ENCODE results near the gene MSN. TPM values are rescaled to one million over a fixed set of nuclear protein-coding genes. Genes with fewer than 3 reads are reported as not detected.
"Not testable (repeated sequence)": the region's sequence is repeated elsewhere in the genome, so short reads cannot be mapped to it uniquely, and the experiment has no call there.

MSN gene
- total and polyA plus RNA-seq, 9 donors: 96.6 to 168 (median 129) TPM

GRCh38 chrX:65637335-65637734 lies 30.1 kb upstream of the MSN start:
- DNase-seq: no peak
- Histone ChIP-seq H3K36me3 (ENCODE audit: control insufficient read depth, insufficient read depth, low read length) (no peaks in the 10 kb centered on the region), H3K27me3 (ENCODE audit: control insufficient read depth, insufficient read depth, low read length) (no peaks in the 10 kb centered on the region), H3K27ac (ENCODE audit: low read length) (no peak overlapping the region), H3K4me1 (ENCODE audit: control insufficient read depth, insufficient read depth, low read length) (peaks cover 6% of the 10 kb centered on the region), H3K9me3 (replicated peaks; ENCODE audit: control insufficient read depth, low read depth, low read length) (no peaks in the 10 kb centered on the region), H3K4me3 (ENCODE audit: low read length) (no peak overlapping the region)
- WGBS (ENCODE audit: insufficient coverage): 80% methylated on average over 1 of the region's 5 CpGs

- DNase-seq: peak; percentile 34
- Histone ChIP-seq H3K9me3 (replicated peaks; ENCODE audit: control insufficient read depth, low read depth, low read length) (no peaks in the 10 kb centered on the region), H3K4me1 (ENCODE audit: control insufficient read depth, insufficient read depth, low read length) (peaks cover 4% of the 10 kb centered on the region), H3K36me3 (ENCODE audit: control insufficient read depth, insufficient read depth, low read length) (no peaks in the 10 kb centered on the region), H3K4me3 (ENCODE audit: low read length) (no peak overlapping the region), H3K27me3 (ENCODE audit: control insufficient read depth, insufficient read depth, low read length) (no peaks in the 10 kb centered on the region), H3K27ac (ENCODE audit: low read length) (no peak overlapping the region)
- WGBS (ENCODE audit: insufficient coverage): 6% methylated on average over 2 of the region's 3 CpGs
These were observed 24.5 kb upstream of the MSN start for GRCh38 chrX:65642914-65643491.

- peaks cover 4% of the 10 kb centered on the region for H3K4me1 ChIP-seq (ENCODE audit: control insufficient read depth, insufficient read depth, low read length)
- H3K27ac ChIP-seq (ENCODE audit: low read length): no peak overlapping the region
- H3K4me3 ChIP-seq (ENCODE audit: low read length): no peak overlapping the region
- H3K27me3 ChIP-seq (ENCODE audit: control insufficient read depth, insufficient read depth, low read length): no peaks in the 10 kb centered on the region
- H3K36me3 ChIP-seq (ENCODE audit: control insufficient read depth, insufficient read depth, low read length): no peaks in the 10 kb centered on the region
- H3K9me3 ChIP-seq (replicated peaks; ENCODE audit: control insufficient read depth, low read depth, low read length): no peaks in the 10 kb centered on the region
- WGBS (ENCODE audit: insufficient coverage): 80% methylated on average over 1 of the region's 1 CpG
- no peak for DNase-seq
These were observed 23.9 kb upstream of the MSN start for GRCh38 chrX:65643531-65644052.

- Histone ChIP-seq H3K36me3 (ENCODE audit: control insufficient read depth, insufficient read depth, low read length) (no peaks in the 10 kb centered on the region), H3K4me3 (ENCODE audit: low read length) (no peak overlapping the region), H3K27me3 (ENCODE audit: control insufficient read depth, insufficient read depth, low read length) (no peaks in the 10 kb centered on the region), H3K27ac (ENCODE audit: low read length) (no peak overlapping the region), H3K9me3 (replicated peaks; ENCODE audit: control insufficient read depth, low read depth, low read length) (no peaks in the 10 kb centered on the region), H3K4me1 (ENCODE audit: control insufficient read depth, insufficient read depth, low read length) (peaks cover 4% of the 10 kb centered on the region)
- DNase-seq: peak; percentile 87
- 43% methylated on average over 1 of the region's 1 CpG for WGBS (ENCODE audit: insufficient coverage)
These were observed 22.7 kb upstream of the MSN start for GRCh38 chrX:65644621-65645289.

- Histone ChIP-seq H3K4me1 (ENCODE audit: control insufficient read depth, insufficient read depth, low read length) (peaks cover 4% of the 10 kb centered on the region), H3K36me3 (ENCODE audit: control insufficient read depth, insufficient read depth, low read length) (no peaks in the 10 kb centered on the region), H3K9me3 (replicated peaks; ENCODE audit: control insufficient read depth, low read depth, low read length) (no peaks in the 10 kb centered on the region), H3K27ac (ENCODE audit: low read length) (no peak overlapping the region), H3K27me3 (ENCODE audit: control insufficient read depth, insufficient read depth, low read length) (no peaks in the 10 kb centered on the region), H3K4me3 (ENCODE audit: low read length) (no peak overlapping the region)
- DNase-seq: no peak
- WGBS (ENCODE audit: insufficient coverage): 52% methylated on average over 1 of the region's 3 CpGs
These were observed 19.7 kb upstream of the MSN start for GRCh38 chrX:65647801-65648200.

- Histone ChIP-seq H3K4me1 (ENCODE audit: control insufficient read depth, insufficient read depth, low read length) (no peaks in the 10 kb centered on the region), H3K9me3 (replicated peaks; ENCODE audit: control insufficient read depth, low read depth, low read length) (no peaks in the 10 kb centered on the region), H3K36me3 (ENCODE audit: control insufficient read depth, insufficient read depth, low read length) (no peaks in the 10 kb centered on the region), H3K27ac (ENCODE audit: low read length) (no peak overlapping the region), H3K27me3 (ENCODE audit: control insufficient read depth, insufficient read depth, low read length) (no peaks in the 10 kb centered on the region), H3K4me3 (ENCODE audit: low read length) (no peak overlapping the region)
- WGBS (ENCODE audit: insufficient coverage): 83% methylated on average over 1 of the region's 1 CpG
- DNase-seq: no peak
These were observed 15.4 kb upstream of the MSN start for GRCh38 chrX:65652098-65652497.

GRCh38 chrX:65657009-65657441 lies 10.4 kb upstream of the MSN start:
- not testable (repeated sequence) for H3K36me3 ChIP-seq (ENCODE audit: control insufficient read depth, insufficient read depth, low read length); H3K27ac ChIP-seq (ENCODE audit: low read length); DNase-seq; H3K4me1 ChIP-seq (ENCODE audit: control insufficient read depth, insufficient read depth, low read length); H3K9me3 ChIP-seq (replicated peaks; ENCODE audit: control insufficient read depth, low read depth, low read length); H3K27me3 ChIP-seq (ENCODE audit: control insufficient read depth, insufficient read depth, low read length); H3K4me3 ChIP-seq (ENCODE audit: low read length)
- 63% methylated on average over 2 of the region's 7 CpGs for WGBS (ENCODE audit: insufficient coverage)

GRCh38 chrX:65657659-65658058 lies 9.8 kb upstream of the MSN start:
- whole genome bisulfite sequencing (ENCODE audit: insufficient coverage): no CpG with 5 or more reads among the region's 5 CpGs

GRCh38 chrX:65658229-65658628 lies 9.2 kb upstream of the MSN start:
- no peak for DNase-seq
- no peaks in the 10 kb centered on the region for H3K4me1 ChIP-seq (ENCODE audit: control insufficient read depth, insufficient read depth, low read length)
- no peak overlapping the region for H3K27ac ChIP-seq (ENCODE audit: low read length)
- no peaks in the 10 kb centered on the region for H3K36me3 ChIP-seq (ENCODE audit: control insufficient read depth, insufficient read depth, low read length)
- no peaks in the 10 kb centered on the region for H3K9me3 ChIP-seq (replicated peaks; ENCODE audit: control insufficient read depth, low read depth, low read length)
- H3K27me3 ChIP-seq (ENCODE audit: control insufficient read depth, insufficient read depth, low read length): no peaks in the 10 kb centered on the region
- H3K4me3 ChIP-seq (ENCODE audit: low read length): no peak overlapping the region

More at GRCh38 chrX:65657659-65658058, 9.8 kb upstream of the MSN start:
- no peaks in the 10 kb centered on the region for H3K4me1 ChIP-seq (ENCODE audit: control insufficient read depth, insufficient read depth, low read length)
- no peaks in the 10 kb centered on the region for H3K36me3 ChIP-seq (ENCODE audit: control insufficient read depth, insufficient read depth, low read length)
- no peak overlapping the region for H3K27ac ChIP-seq (ENCODE audit: low read length)
- DNase-seq: no peak
- no peak overlapping the region for H3K4me3 ChIP-seq (ENCODE audit: low read length)
- no peaks in the 10 kb centered on the region for H3K9me3 ChIP-seq (replicated peaks; ENCODE audit: control insufficient read depth, low read depth, low read length)
- H3K27me3 ChIP-seq (ENCODE audit: control insufficient read depth, insufficient read depth, low read length): no peaks in the 10 kb centered on the region

GRCh38 chrX:65667157-65667502 lies 324 bp upstream of the MSN start:
- no peaks in the 10 kb centered on the region for H3K36me3 ChIP-seq (ENCODE audit: control insufficient read depth, insufficient read depth, low read length)
- no peak for DNase-seq
- H3K4me1 ChIP-seq (ENCODE audit: control insufficient read depth, insufficient read depth, low read length): peaks cover 12% of the 10 kb centered on the region
- H3K27me3 ChIP-seq (ENCODE audit: control insufficient read depth, insufficient read depth, low read length): peaks cover 2% of the 10 kb centered on the region
- 39% methylated on average over 6 of the region's 6 CpGs for WGBS (ENCODE audit: insufficient coverage)
- no peaks in the 10 kb centered on the region for H3K9me3 ChIP-seq (replicated peaks; ENCODE audit: control insufficient read depth, low read depth, low read length)
- peak overlapping the region; percentile 21 for H3K4me3 ChIP-seq (ENCODE audit: low read length)
- peak overlapping the region; percentile 65 for H3K27ac ChIP-seq (ENCODE audit: low read length)
